ENCODE results near the gene DTNB.

The DTNB gene

GRCh38 chr2:25378731-25379490 lies 294.5 kb downstream of the DTNB start:
- DNase-seq: no peak

GRCh38 chr2:25377822-25378421 lies 295.5 kb downstream of the DTNB start:
- no peak for DNase-seq

- peak; percentile 88 for DNase-seq
Measured at GRCh38 chr2:25376750-25377621, 296.4 kb downstream of the DTNB start.

GRCh38 chr2:25375989-25376545 lies 297.3 kb downstream of the DTNB start:
- DNase-seq: no peak

GRCh38 chr2:25375371-25375988 lies 297.9 kb downstream of the DTNB start:
- DNase-seq: no peak

- no peak for DNase-seq
Measured at GRCh38 chr2:25374827-25375226, 298.6 kb downstream of the DTNB start.

- no peak for DNase-seq
Measured at GRCh38 chr2:25374411-25374810, 299.0 kb downstream of the DTNB start.

- DNase-seq: no peak
Measured at GRCh38 chr2:25373269-25373981, 300.0 kb downstream of the DTNB start.

GRCh38 chr2:25372405-25373268 lies 300.7 kb downstream of the DTNB start:
- DNase-seq: no peak

GRCh38 chr2:25371253-25372241 lies 301.8 kb downstream of the DTNB start:
- no peak for DNase-seq

- no peak for DNase-seq
Measured at GRCh38 chr2:25369876-25370275, 303.5 kb downstream of the DTNB start.

GRCh38 chr2:25369439-25369838 lies 303.9 kb downstream of the DTNB start:
- DNase-seq: no peak

- no peak for DNase-seq
Measured at GRCh38 chr2:25368660-25369059, 304.7 kb downstream of the DTNB start.

- no peak for DNase-seq
Measured at GRCh38 chr2:25367296-25367695, 306.1 kb downstream of the DTNB start.

GRCh38 chr2:25366629-25367028 lies 306.7 kb downstream of the DTNB start:
- DNase-seq: no peak

GRCh38 chr2:25365241-25365640 lies 308.1 kb downstream of the DTNB start:
- no peak for DNase-seq

GRCh38 chr2:25363733-25364132 lies 309.6 kb downstream of the DTNB start:
- no peak for DNase-seq

GRCh38 chr2:25362434-25363145 lies 310.8 kb downstream of the DTNB start:
- peak; percentile 43 for DNase-seq

GRCh38 chr2:25362049-25362433 lies 311.3 kb downstream of the DTNB start:
- peak; percentile 94 for DNase-seq

All from activated CD4-positive, alpha-beta T cell treated with anti-CD3 and anti-CD28 coated beads, Interleukin-2, amount 50 U/mL, for 1 hour (primary cell).